GM23338 (cell line): Measurements from ENCODE around the gene VAMP3. TPM values are rescaled to one million over a fixed set of nuclear protein-coding genes. Genes with fewer than 3 reads are reported as not detected.
A peak's percentile ranks its signal among the peaks of the same experiment; 100 is the strongest.

Experiments used
- ATAC-seq: fragments of 200-7000 bp; cut with Tn5 transposase; 3 replicates; pipeline ENCODE4 v1.9.1; 2020
- DNase-seq: peaks from one replicate; pipeline ENCODE4 v3.0.0-alpha.2; 2015; ENCODE audit warnings: low spot score
- H2AFZ ChIP-seq: fragments of 200-600 bp; sonication (generic); 2 replicates; pipeline ENCODE4 v1.8.0; 2016; ENCODE audit warnings: antibody characterized with exemption, mild to moderate bottlenecking, moderate library complexity
- H3F3A ChIP-seq: fragments of 200-600 bp; sonication (generic); replicated peaks from 2 replicates; pipeline ENCODE4 v1.8.0; 2017; ENCODE audit warnings: antibody characterized with exemption, mixed run types, low read depth
- H3K27ac ChIP-seq: fragments of 200-600 bp; sonication (generic); 2 replicates; pipeline ENCODE4 v1.6.1; 2016; ENCODE audit warnings: low read depth
- H3K27me3 ChIP-seq: fragments of 200-600 bp; sonication (generic); 2 replicates; pipeline ENCODE4 v1.8.0; 2016; ENCODE audit warnings: mild to moderate bottlenecking, mixed run types, moderate library complexity; ENCODE audit not compliant: insufficient read depth
- H3K36me3 ChIP-seq: fragments of 200-600 bp; sonication (generic); 2 replicates; pipeline ENCODE4 v1.8.0; 2016; ENCODE audit warnings: mild to moderate bottlenecking; ENCODE audit not compliant: insufficient read depth
- H3K4me1 ChIP-seq: fragments of 200-600 bp; sonication (generic); 2 replicates; pipeline ENCODE4 v1.8.0; 2016; ENCODE audit warnings: mild to moderate bottlenecking, moderate library complexity; ENCODE audit not compliant: insufficient read depth
- H3K4me2 ChIP-seq: fragments of 200-600 bp; sonication (generic); 2 replicates; pipeline ENCODE4 v1.7.1; 2017; ENCODE audit warnings: mixed run types
- H3K4me3 ChIP-seq: fragments of 200-600 bp; sonication (generic); 2 replicates; pipeline ENCODE4 v1.6.1; 2016; ENCODE audit warnings: mixed run types
- H3K79me2 ChIP-seq: fragments of 200-600 bp; sonication (generic); replicated peaks from 2 replicates; pipeline ENCODE4 v1.8.0; 2017; ENCODE audit warnings: mild to moderate bottlenecking; ENCODE audit not compliant: insufficient read depth
- H3K9me2 ChIP-seq: fragments of 200-600 bp; sonication (generic); 2 replicates; pipeline ENCODE4 v1.8.0; 2017; ENCODE audit not compliant: insufficient read depth
- H4K20me1 ChIP-seq: fragments of 200-600 bp; sonication (generic); replicated peaks from 2 replicates; pipeline ENCODE4 v1.8.0; 2017; ENCODE audit warnings: mild to moderate bottlenecking; ENCODE audit not compliant: insufficient read depth
- H3K27ac Mint-ChIP-seq: 2 replicates; pipeline ENCODE4 v1.8.0; 2020; ENCODE audit warnings: inconsistent platforms, mild to moderate bottlenecking, moderate library complexity, mixed read lengths
- H3K27me3 Mint-ChIP-seq: 3 replicates; pipeline ENCODE4 v1.8.0; 2022; ENCODE audit warnings: low read depth, mild to moderate bottlenecking, moderate library complexity, mixed read lengths, inconsistent platforms; ENCODE audit not compliant: insufficient read depth, poor library complexity
- H3K36me3 Mint-ChIP-seq: 3 replicates; pipeline ENCODE4 v1.8.0; 2021; ENCODE audit warnings: low read depth, mild to moderate bottlenecking, inconsistent platforms, moderate library complexity, mixed read lengths
- H3K4me1 Mint-ChIP-seq: 3 replicates; pipeline ENCODE4 v1.8.0; 2020; ENCODE audit warnings: mild to moderate bottlenecking, inconsistent platforms, mixed read lengths
- H3K4me3 Mint-ChIP-seq: 3 replicates; pipeline ENCODE4 v1.8.0; 2021; ENCODE audit warnings: moderate library complexity, mild to moderate bottlenecking, inconsistent platforms, mixed read lengths
- H3K9me3 Mint-ChIP-seq: 3 replicates; pipeline ENCODE4 v1.8.0; 2020; ENCODE audit warnings: moderate library complexity, mild to moderate bottlenecking, inconsistent platforms, mixed read lengths
- CREB1 ChIP-seq: fragments of 250-450 bp; sonication (Bioruptor Pico); IDR thresholded peaks from 2 replicates; pipeline ENCODE4 v1.5.0; 2020; ENCODE audit warnings: low read depth, mild to moderate bottlenecking, moderate library complexity
- EZH2 ChIP-seq: fragments of 200-600 bp; sonication (generic); IDR thresholded peaks from one replicate; pipeline ENCODE4 v1.8.0; 2017; ENCODE audit warnings: antibody characterized with exemption, mild to moderate bottlenecking, low read depth; ENCODE audit not compliant: unreplicated experiment
- EZH2phosphoT487 ChIP-seq: fragments of 200-600 bp; sonication (generic); IDR thresholded peaks from one replicate; pipeline ENCODE4 v1.8.1; 2018; ENCODE audit warnings: antibody characterized with exemption; ENCODE audit not compliant: unreplicated experiment
- JUNB ChIP-seq: IDR thresholded peaks from one replicate; pipeline ENCODE4 v1.6.1; 2016; ENCODE audit warnings: antibody characterized with exemption; ENCODE audit not compliant: unreplicated experiment
- NANOG ChIP-seq: IDR thresholded peaks from 2 replicates; pipeline ENCODE4 v1.6.1; 2016; ENCODE audit warnings: antibody characterized with exemption, borderline replicate concordance
- ZNF114 ChIP-seq: fragments of 250-450 bp; sonication (Bioruptor Pico); IDR thresholded peaks from 2 replicates; pipeline ENCODE4 v1.5.0; 2020; ENCODE audit warnings: mild to moderate bottlenecking, moderate library complexity
- ZNF462 ChIP-seq: fragments of 250-450 bp; sonication (Bioruptor Pico); IDR thresholded peaks from 2 replicates; pipeline ENCODE4 v1.5.0; 2020; ENCODE audit warnings: mild to moderate bottlenecking, moderate library complexity
- polyA plus RNA-seq: library from polyadenylated mRNA; unstranded; fragments of >200 nt; fragmentation: Nextera tagmentation; extraction: Ambion mirVana; gene quantifications from 2 replicates; pipeline ENCODE4 v1.2.1, GENCODE V29; 2016
- total RNA-seq: library from RNA; depleted of rRNA; stranded (reverse); fragments of >200 nt; shearing (Covaris generic); gene quantifications from 2 replicates; pipeline ENCODE4 v1.2.3, GENCODE V29; 2014

Gene VAMP3
- total and polyA plus RNA-seq, 2 experiments from 2014 or later, result 16.3 to 43.0 TPM

DNA sequence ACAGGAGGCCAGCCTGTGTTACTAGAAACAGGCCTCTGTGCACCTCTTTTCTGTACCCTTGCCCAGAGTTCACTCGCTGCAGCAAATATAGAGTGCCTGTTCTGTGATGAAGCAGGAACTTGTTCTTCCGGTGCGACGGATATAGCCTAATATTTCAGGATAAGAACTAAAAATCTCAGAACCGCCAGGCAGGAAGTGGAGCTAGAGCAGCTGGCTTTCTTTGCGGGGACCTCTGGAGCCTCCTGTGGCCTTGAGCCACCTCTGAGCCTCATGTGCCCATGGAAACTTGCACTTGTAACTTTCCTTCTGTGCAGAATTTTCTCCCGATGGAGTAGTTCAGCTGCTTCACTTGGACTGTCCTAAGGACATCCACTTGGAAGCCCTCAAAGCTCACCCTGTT, 44.5 kb upstream of the VAMP3 start:
- Histone ChIP-seq H3K4me3 (no peak overlapping the region), H3K79me2 (no peaks in the 10 kb centered on the region), H3K4me1 (peaks cover 4% of the 10 kb centered on the region; the same call in 1 of the 2 replicates), H4K20me1 (no peaks in the 10 kb centered on the region; the same call in 1 of the 2 replicates), H3K27ac (no peak overlapping the region), H3K36me3 (no peaks in the 10 kb centered on the region), H3K27me3 (no peaks in the 10 kb centered on the region), H3F3A (no peaks in the 10 kb centered on the region), H3K9me2 (no peaks in the 10 kb centered on the region), H2AFZ (no peak overlapping the region), H3K4me2 (no peak overlapping the region)
- Mint-ChIP-seq H3K27me3 (peaks cover 3% of the 10 kb centered on the region), H3K27ac (no peak overlapping the region), H3K9me3 (no peaks in the 10 kb centered on the region), H3K36me3 (no peaks in the 10 kb centered on the region), H3K4me3 (no peak overlapping the region), H3K4me1 (peaks cover 8% of the 10 kb centered on the region)
- TF ChIP-seq EZH2phosphoT487, result no peak
- ATAC-seq (no peak), DNase-seq (no peak)

GRCh38 chr1:7727809-7728471, 43.2 kb upstream of the VAMP3 start:
- Mint-ChIP-seq H3K4me3 (no peak overlapping the region), H3K9me3 (no peaks in the 10 kb centered on the region), H3K27me3 (peaks cover 2% of the 10 kb centered on the region), H3K4me1 (peaks cover 8% of the 10 kb centered on the region), H3K27ac (no peak overlapping the region), H3K36me3 (no peaks in the 10 kb centered on the region)
- H3K36me3 ChIP-seq, result no peaks in the 10 kb centered on the region
- no peak for DNase-seq
- H3K27ac ChIP-seq, result no peak overlapping the region
- no peaks in the 10 kb centered on the region; the same call in 1 of the 2 replicates for H4K20me1 ChIP-seq
- no peaks in the 10 kb centered on the region for H3K9me2 ChIP-seq
- H3K4me3 ChIP-seq, result no peak overlapping the region
- peaks cover 4% of the 10 kb centered on the region; the same call in 1 of the 2 replicates for H3K4me1 ChIP-seq
- no peak overlapping the region for H3K4me2 ChIP-seq
- peak; percentile 56 for ATAC-seq
- H3K79me2 ChIP-seq, result no peaks in the 10 kb centered on the region
- no peaks in the 10 kb centered on the region for H3K27me3 ChIP-seq
- no peaks in the 10 kb centered on the region for H3F3A ChIP-seq
- no peak for TF ChIP-seq EZH2
- TF ChIP-seq ZNF114, result no peak
- no peak for TF ChIP-seq ZNF462 (CRISPR knock-in tag)
- no peak for TF ChIP-seq CREB1 (CRISPR knock-in tag)
- TF ChIP-seq JUNB, result no peak
- no peak for TF ChIP-seq NANOG
- H2AFZ ChIP-seq, result no peak overlapping the region
